Astrocyte of the cerebellum (primary cell): Measurements from ENCODE around the gene CAPRIN2.

Experiments used
- DNase-seq: peaks from one replicate; pipeline ENCODE4 v3.0.0-alpha.2; 2011; ENCODE audit warnings: low read depth
- H3K4me3 ChIP-seq: 2 replicates; pipeline ENCODE4 v1.5.1; 2011; ENCODE audit warnings: mild to moderate bottlenecking, low read depth, low read length, moderate library complexity
- in situ Hi-C: cut with HindIII; loops from 2 replicates; pipeline ENCODE4 v1.10.0; 2017; ENCODE audit warnings: low sequenced_read_pairs
- TF ChIP-seq, protein P1 (sequence below): IDR thresholded peaks from 2 replicates; pipeline ENCODE4 v1.5.1; 2012; ENCODE audit warnings: low read length, low read depth, moderate library complexity, mild to moderate bottlenecking; ENCODE audit errors: missing control alignments

CAPRIN2 gene

DNA sequence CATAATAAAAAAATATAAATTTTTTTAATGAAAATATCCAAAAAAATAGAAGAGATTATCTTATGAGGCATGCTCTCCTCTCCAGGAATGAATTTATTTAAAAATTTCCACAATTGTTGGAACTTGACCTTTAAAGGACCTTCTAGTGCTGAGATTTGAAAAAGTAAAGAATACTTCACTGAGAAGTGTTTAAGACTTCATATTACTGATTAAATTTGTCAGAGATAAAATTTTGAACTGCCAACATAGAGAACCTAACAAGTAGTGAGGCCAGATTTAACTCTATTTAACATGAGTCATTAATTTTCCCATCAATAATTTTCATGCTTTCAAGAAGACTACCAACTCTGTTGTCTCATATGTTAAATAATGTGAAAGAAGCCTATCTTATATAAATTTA is 14.5 kb downstream of the CAPRIN2 start:
- in situ Hi-C loops: no loop called here
- no peak overlapping the region for H3K4me3 ChIP-seq
- DNase-seq: no peak
- TF ChIP-seq, protein P1, sequence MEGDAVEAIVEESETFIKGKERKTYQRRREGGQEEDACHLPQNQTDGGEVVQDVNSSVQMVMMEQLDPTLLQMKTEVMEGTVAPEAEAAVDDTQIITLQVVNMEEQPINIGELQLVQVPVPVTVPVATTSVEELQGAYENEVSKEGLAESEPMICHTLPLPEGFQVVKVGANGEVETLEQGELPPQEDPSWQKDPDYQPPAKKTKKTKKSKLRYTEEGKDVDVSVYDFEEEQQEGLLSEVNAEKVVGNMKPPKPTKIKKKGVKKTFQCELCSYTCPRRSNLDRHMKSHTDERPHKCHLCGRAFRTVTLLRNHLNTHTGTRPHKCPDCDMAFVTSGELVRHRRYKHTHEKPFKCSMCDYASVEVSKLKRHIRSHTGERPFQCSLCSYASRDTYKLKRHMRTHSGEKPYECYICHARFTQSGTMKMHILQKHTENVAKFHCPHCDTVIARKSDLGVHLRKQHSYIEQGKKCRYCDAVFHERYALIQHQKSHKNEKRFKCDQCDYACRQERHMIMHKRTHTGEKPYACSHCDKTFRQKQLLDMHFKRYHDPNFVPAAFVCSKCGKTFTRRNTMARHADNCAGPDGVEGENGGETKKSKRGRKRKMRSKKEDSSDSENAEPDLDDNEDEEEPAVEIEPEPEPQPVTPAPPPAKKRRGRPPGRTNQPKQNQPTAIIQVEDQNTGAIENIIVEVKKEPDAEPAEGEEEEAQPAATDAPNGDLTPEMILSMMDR: no peak

DNA sequence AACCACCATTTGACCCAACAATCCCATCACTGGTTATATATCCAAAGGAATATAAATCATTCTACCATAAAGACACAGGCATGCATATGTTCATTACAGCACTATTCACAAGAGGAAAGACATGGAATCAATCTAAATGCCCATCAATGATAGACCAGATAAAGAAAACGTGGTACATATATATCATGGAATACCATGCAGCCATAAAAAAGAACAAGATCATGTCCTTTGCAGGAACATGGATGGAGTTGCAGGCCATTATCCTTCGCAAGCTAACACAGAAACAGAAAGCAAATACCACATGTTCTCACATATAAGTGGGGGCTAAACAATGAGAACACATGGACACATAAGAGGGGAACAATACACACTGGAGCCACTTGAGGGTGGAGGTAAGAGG is 15.7 kb downstream of the CAPRIN2 start:
- in situ Hi-C loops: no loop called here
- H3K4me3 ChIP-seq: no peak overlapping the region
- DNase-seq: no peak
- TF ChIP-seq, protein P1: no peak

DNA sequence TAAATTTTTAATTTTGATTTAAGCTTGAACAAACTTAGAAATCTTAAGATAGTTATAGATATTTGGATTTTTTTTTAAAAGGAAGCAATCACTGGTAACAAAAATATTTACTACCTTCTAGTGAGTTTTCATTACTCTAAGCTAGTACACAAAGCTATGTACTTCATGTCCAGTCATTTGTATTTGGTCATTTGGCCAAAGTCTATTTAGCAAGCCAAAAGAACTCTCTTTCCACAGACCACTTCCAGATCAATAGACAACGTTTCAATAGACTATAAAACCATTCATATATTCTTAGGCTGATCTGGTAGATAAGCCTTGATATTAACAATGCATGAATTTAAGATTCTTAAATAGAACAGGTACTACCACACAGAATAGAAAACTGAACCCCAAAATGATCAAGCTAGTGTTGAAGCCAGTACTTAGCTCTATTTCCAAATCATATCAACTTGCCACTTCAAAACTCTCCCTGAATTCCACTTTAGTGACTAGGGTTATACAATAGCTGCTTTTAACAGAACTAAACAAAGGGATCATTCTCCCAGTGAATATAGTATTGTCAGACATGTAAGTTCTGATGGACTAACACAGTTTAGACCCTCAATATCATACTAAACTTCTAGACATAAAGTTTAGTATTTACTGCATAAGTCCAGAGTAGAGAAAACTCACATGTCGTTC is 21.7 kb downstream of the CAPRIN2 start:
- no peak overlapping the region for H3K4me3 ChIP-seq
- TF ChIP-seq, protein P1: no peak
- DNase-seq: no peak
- in situ Hi-C loops: no loop called here

DNA sequence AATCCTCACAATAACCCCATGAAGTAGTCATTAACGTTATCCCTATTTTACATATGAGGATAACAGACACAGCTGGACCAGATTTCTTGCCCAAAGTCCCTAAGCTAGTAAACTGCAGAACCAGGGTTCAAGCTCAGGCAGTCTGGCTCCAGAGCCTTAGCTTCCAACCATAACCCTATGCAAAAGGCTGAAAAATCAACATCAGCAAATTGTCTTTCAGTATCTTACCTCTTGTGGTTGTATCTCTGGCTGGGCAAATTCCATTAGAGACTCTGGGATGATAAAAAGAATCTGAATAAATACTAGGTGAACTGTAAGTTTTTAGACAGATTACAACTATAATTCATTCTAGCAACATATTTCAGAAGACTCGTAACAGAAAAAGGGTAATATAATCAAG is 24.7 kb downstream of the CAPRIN2 start:
- TF ChIP-seq, protein P1: no peak
- in situ Hi-C loops: no loop called here
- no peak overlapping the region for H3K4me3 ChIP-seq
- no peak for DNase-seq

DNA sequence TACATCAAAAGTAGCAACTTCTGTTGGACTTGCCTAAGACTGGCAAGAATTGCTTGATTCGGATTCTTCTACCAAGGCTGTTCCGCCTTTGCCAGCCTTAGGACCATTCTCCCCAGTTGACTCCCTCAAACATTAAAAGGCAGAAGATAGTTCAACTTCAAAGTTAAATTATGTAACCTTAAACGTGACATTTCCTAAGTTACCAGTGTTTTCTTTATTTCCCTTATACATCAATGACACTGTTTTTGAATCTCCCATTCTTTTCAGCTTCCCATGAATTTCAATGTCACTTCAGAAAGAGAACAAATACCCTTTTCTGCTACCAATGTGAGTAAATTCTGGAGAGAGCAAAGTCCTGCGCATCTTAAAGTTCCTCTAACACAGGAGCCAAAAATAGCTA is 25.2 kb downstream of the CAPRIN2 start:
- TF ChIP-seq, protein P1: no peak
- H3K4me3 ChIP-seq: no peak overlapping the region
- in situ Hi-C loops: no loop called here
- no peak for DNase-seq

DNA sequence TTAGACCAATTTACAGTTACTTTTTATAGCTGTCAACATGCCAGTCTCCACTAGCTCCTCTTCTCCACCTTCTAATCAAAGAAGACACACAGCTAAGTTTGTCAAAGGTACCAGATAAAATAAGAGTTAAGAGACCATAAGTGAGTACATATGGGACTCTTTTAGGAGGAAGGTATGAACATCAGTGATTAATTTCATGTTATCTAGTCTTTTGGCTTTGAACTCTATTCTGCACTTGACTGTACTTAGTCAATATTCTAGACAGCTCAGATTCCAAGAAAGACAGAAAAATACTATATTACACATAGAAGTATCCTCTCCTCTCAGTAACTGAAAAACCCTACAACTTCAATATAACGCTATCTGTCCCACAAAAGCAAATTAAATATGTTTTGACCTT is 28.1 kb downstream of the CAPRIN2 start:
- no peak for DNase-seq
- TF ChIP-seq, protein P1: no peak
- in situ Hi-C loops: no loop called here
- H3K4me3 ChIP-seq: no peak overlapping the region

DNA sequence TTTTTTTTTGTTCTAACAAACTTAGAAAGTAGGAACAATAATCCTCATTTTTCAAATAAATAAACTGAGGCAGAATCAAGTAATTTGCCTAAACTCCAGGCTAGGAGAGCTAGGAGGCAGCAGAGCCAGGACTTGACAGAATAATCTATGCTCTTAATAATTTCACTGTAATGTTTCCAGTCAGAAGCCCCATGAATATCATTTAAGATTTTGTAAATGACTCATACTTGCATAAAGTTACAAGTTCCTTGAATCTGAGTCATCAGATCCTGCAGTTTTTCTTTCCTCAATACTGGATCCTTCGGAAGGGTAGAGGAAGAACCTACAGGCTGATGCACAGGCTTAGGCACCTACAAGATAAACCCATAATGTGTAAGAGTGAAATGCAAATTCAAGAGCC is 29.0 kb downstream of the CAPRIN2 start:
- in situ Hi-C loops: no loop called here
- TF ChIP-seq, protein P1: peak; percentile 12
- DNase-seq: peak; percentile 63
- H3K4me3 ChIP-seq: no peak overlapping the region
